ENCODE results near the gene KCNK3. TPM values are rescaled to one million over a fixed set of nuclear protein-coding genes. Genes with fewer than 3 reads are reported as not detected.

KCNK3 gene
- total and polyA plus RNA-seq, 7 experiments from 2014 or later = not detected

DNA sequence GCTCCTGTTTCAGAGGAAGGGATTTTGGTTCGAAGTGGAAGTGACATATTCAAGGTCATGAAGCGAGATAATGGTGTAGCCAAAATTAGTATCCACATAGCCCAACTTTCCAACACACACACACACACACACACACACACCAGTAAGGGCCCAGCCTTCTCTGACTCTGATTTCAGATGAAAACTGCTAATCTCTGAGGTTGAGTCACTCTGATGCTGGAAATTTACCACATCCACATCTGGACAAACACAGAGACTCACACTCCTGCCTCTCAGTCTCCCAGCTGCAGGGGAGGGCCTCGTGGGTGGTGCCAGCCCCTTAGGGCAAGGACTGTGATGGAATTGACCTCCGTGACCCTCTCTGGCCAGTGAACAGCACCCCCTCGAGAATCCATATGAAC is 42.6 kb downstream of the KCNK3 start:
- Mint-ChIP-seq H3K27me3 (peaks cover 0 to 13% (median 4%) of the 10 kb centered on the region in 5 donors), H3K36me3 (no peaks in the 10 kb centered on the region), H3K4me1 (no peaks in the 10 kb centered on the region), H3K4me3 (no peak overlapping the region), H3K9me3 (peaks cover 0 to 1% (median 0%) of the 10 kb centered on the region in 11 donors), H3K27ac (peak overlapping the region in 1 of 9 donors; percentile 9)
- H3K9me3 ChIP-seq (ENCODE audit: control insufficient read depth in 2 of 3, low read length in 3 of 3) = no peaks in the 10 kb centered on the region
- H3K36me3 ChIP-seq (ENCODE audit: control insufficient read depth in 2 of 3, insufficient read depth in 3 of 3, low read length in 3 of 3) = no peaks in the 10 kb centered on the region
- ChIA-PET POLR2A (no interaction called here), CTCF (no interaction called here)
- H3K4me1 ChIP-seq (ENCODE audit: control insufficient read depth in 2 of 2, insufficient read depth in 2 of 2, low read length in 2 of 2) = no peaks in the 10 kb centered on the region
- no peak overlapping the region for H3K4me3 ChIP-seq (ENCODE audit: low read length)
- no peak for ATAC-seq
- no peaks in the 10 kb centered on the region for H3K27me3 ChIP-seq (ENCODE audit: control insufficient read depth in 2 of 2, insufficient read depth in 2 of 2, low read length in 2 of 2)
- H3K27ac ChIP-seq (ENCODE audit: low read depth, low read length) = no peak overlapping the region
- intact Hi-C loops (cut with micrococcal nuclease) = no loop called here
- no peak for DNase-seq

DNA sequence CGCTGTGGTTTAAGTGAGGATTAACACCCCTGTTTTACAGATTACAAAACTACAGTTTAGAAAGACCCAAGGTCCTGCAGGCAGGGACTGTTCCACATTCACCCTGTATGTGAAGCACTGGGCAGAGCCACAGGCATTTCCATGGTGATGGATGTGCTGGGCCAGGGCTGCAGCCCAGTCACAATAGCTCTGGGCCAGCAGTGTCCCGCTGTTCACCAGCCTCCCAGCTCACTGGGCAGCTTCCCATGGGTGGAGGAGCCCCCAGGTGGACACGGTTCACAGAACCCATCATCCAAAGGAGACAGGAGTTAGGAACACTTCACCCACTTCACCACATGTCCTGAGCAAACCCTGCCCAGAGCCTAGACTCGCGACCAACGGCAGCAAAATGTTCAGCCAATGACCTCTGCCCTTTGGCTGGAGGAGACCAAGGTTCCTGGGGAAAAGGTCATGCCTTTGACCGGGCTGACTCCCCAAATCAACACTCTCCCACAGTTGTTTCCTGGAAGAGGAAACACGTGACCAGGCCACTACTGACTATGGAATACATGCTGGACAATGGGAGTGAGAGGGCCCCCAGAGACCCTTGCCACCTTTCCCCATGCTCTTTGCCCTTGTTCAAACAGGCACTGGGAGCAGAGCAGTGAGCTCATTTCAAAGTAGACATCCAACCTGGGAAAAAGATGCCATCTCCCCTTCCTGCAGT is 43.5 kb downstream of the KCNK3 start:
- ChIA-PET POLR2A (no interaction called here), CTCF (no interaction called here)
- no peak overlapping the region for H3K27ac ChIP-seq (ENCODE audit: low read depth, low read length)
- no peak for ATAC-seq
- Mint-ChIP-seq H3K27ac (no peak overlapping the region), H3K9me3 (peaks cover 0 to 1% (median 0%) of the 10 kb centered on the region in 11 donors), H3K36me3 (no peaks in the 10 kb centered on the region), H3K4me1 (peaks cover 0 to 5% (median 4%) of the 10 kb centered on the region in 7 donors), H3K4me3 (no peak overlapping the region), H3K27me3 (peaks cover 0 to 9% (median 5%) of the 10 kb centered on the region in 5 donors)
- H3K4me1 ChIP-seq (ENCODE audit: control insufficient read depth in 2 of 2, insufficient read depth in 2 of 2, low read length in 2 of 2) = no peaks in the 10 kb centered on the region
- H3K36me3 ChIP-seq (ENCODE audit: control insufficient read depth in 2 of 3, insufficient read depth in 3 of 3, low read length in 3 of 3) = no peaks in the 10 kb centered on the region
- DNase-seq = no peak
- H3K9me3 ChIP-seq (ENCODE audit: control insufficient read depth in 2 of 3, low read length in 3 of 3) = no peaks in the 10 kb centered on the region
- intact Hi-C loops (cut with micrococcal nuclease) = no loop called here
- H3K4me3 ChIP-seq (ENCODE audit: low read length) = no peak overlapping the region
- H3K27me3 ChIP-seq (ENCODE audit: control insufficient read depth in 2 of 2, insufficient read depth in 2 of 2, low read length in 2 of 2) = no peaks in the 10 kb centered on the region

DNA sequence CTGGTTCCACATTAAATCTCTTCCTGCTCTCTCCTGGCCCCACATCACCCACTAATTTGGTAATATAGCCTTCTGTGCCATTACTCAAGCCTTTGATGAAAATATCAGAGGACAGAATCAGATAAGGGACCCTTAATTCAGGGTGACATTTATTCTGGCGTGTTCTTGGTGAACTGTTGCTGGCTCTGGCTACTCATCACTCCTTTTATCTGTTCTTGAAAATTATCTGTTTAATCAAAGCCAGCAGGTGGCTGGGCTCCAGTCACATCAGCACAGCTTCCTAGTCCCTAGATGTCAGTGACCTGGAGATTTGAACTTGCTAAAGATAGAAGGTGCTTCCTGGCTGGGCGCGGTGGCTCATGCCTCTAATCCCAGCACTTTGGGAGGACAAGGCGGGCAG is 44.7 kb downstream of the KCNK3 start:
- Histone ChIP-seq H3K27ac (ENCODE audit: low read depth, low read length) (no peak overlapping the region), H3K4me3 (ENCODE audit: low read length) (no peak overlapping the region), H3K9me3 (ENCODE audit: control insufficient read depth in 2 of 3, low read length in 3 of 3) (no peaks in the 10 kb centered on the region), H3K4me1 (ENCODE audit: control insufficient read depth in 2 of 2, insufficient read depth in 2 of 2, low read length in 2 of 2) (no peaks in the 10 kb centered on the region), H3K27me3 (ENCODE audit: control insufficient read depth in 2 of 2, insufficient read depth in 2 of 2, low read length in 2 of 2) (no peaks in the 10 kb centered on the region), H3K36me3 (ENCODE audit: control insufficient read depth in 2 of 3, insufficient read depth in 3 of 3, low read length in 3 of 3) (no peaks in the 10 kb centered on the region)
- intact Hi-C loops (cut with micrococcal nuclease) = no loop called here
- no peak overlapping the region for H3K4me3 Mint-ChIP-seq
- ChIA-PET POLR2A (interaction anchor here (0.6 to 0.7 kb wide), 2 partner anchors 16 to 19 kb away, joined by 3 read pairs; no protein-coding TSS in a partner anchor), CTCF (no interaction called here)
- peaks cover 0 to 1% (median 0%) of the 10 kb centered on the region in 11 donors for H3K9me3 Mint-ChIP-seq
- ATAC-seq (no peak), DNase-seq (no peak)
- H3K4me1 Mint-ChIP-seq = peaks cover 0 to 10% (median 6%) of the 10 kb centered on the region in 7 donors
- H3K27me3 Mint-ChIP-seq = peaks cover 0 to 7% (median 3%) of the 10 kb centered on the region in 5 donors
- no peaks in the 10 kb centered on the region for H3K36me3 Mint-ChIP-seq
- H3K27ac Mint-ChIP-seq = no peak overlapping the region

DNA sequence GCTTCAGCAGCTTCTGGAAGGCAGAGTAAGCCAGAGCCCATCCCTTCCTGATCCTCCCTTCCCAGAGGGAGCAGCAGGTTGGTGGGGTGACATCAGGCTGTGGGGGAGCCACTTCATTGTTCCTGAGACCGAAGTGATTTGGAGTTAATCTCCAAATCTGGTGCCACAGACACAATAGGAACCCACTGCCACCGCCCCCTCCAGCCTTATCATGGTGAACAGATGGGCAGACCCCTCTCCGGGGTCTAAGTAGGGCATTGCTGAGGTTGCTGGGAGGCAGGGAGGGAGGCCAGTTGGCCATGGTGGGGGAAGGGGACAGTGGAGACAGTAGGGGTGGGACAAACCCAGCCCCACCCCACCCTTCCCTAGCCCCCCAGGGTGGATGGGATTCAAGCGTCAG is 46.0 kb downstream of the KCNK3 start:
- no peaks in the 10 kb centered on the region for H3K4me1 ChIP-seq (ENCODE audit: control insufficient read depth in 2 of 2, insufficient read depth in 2 of 2, low read length in 2 of 2)
- ATAC-seq = no peak
- H3K36me3 Mint-ChIP-seq = no peaks in the 10 kb centered on the region
- no peaks in the 10 kb centered on the region for H3K9me3 ChIP-seq (ENCODE audit: control insufficient read depth in 2 of 3, low read length in 3 of 3)
- peaks cover 0 to 5% (median 2%) of the 10 kb centered on the region in 5 donors for H3K27me3 Mint-ChIP-seq
- ChIA-PET CTCF (no interaction called here), POLR2A (no interaction called here)
- H3K9me3 Mint-ChIP-seq = peaks cover 0 to 1% (median 0%) of the 10 kb centered on the region in 11 donors
- intact Hi-C loops (cut with micrococcal nuclease) = no loop called here
- H3K36me3 ChIP-seq (ENCODE audit: control insufficient read depth in 2 of 3, insufficient read depth in 3 of 3, low read length in 3 of 3) = no peaks in the 10 kb centered on the region
- no peak for DNase-seq
- H3K27ac ChIP-seq (ENCODE audit: low read depth, low read length) = no peak overlapping the region
- H3K27ac Mint-ChIP-seq = no peak overlapping the region
- H3K27me3 ChIP-seq (ENCODE audit: control insufficient read depth in 2 of 2, insufficient read depth in 2 of 2, low read length in 2 of 2) = no peaks in the 10 kb centered on the region
- H3K4me3 ChIP-seq (ENCODE audit: low read length) = no peak overlapping the region
- no peak overlapping the region for H3K4me3 Mint-ChIP-seq
- peaks cover 0 to 10% (median 6%) of the 10 kb centered on the region in 7 donors for H3K4me1 Mint-ChIP-seq

DNA sequence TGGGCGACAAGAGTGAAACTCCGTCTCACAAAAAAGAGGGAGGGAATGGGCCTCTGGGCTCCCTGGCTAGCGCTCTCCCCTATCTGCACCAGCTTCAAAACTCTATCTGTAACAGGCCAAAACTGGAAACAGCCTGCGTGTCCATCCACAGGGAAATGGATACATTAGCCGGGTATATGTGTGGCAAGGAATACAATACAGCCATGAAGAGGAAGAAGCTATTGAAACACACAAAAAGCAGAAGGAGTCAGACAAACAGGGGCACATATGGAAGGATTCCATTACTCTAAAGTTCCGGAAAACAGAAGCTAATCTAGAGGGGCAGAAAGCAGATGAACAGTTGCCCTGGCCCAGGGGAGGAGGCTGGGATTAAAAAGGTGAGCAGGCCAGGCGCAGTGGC is 47.0 kb downstream of the KCNK3 start:
- peaks cover 0 to 1% (median 0%) of the 10 kb centered on the region in 11 donors for H3K9me3 Mint-ChIP-seq
- POLR2A ChIA-PET = no interaction called here
- peaks cover 0 to 4% (median 0%) of the 10 kb centered on the region in 5 donors for H3K27me3 Mint-ChIP-seq
- no peaks in the 10 kb centered on the region for H3K36me3 Mint-ChIP-seq
- H3K4me1 ChIP-seq (ENCODE audit: control insufficient read depth in 2 of 2, insufficient read depth in 2 of 2, low read length in 2 of 2) = no peaks in the 10 kb centered on the region
- CTCF ChIA-PET = no interaction called here
- H3K27me3 ChIP-seq (ENCODE audit: control insufficient read depth in 2 of 2, insufficient read depth in 2 of 2, low read length in 2 of 2) = no peaks in the 10 kb centered on the region
- H3K4me3 Mint-ChIP-seq = no peak overlapping the region
- H3K27ac ChIP-seq (ENCODE audit: low read depth, low read length) = no peak overlapping the region
- intact Hi-C loops (cut with micrococcal nuclease) = no loop called here
- no peaks in the 10 kb centered on the region for H3K36me3 ChIP-seq (ENCODE audit: control insufficient read depth in 2 of 3, insufficient read depth in 3 of 3, low read length in 3 of 3)
- H3K4me3 ChIP-seq (ENCODE audit: low read length) = no peak overlapping the region
- no peak for DNase-seq
- no peaks in the 10 kb centered on the region for H3K9me3 ChIP-seq (ENCODE audit: control insufficient read depth in 2 of 3, low read length in 3 of 3)
- H3K27ac Mint-ChIP-seq = no peak overlapping the region
- peaks cover 0 to 10% (median 6%) of the 10 kb centered on the region in 7 donors for H3K4me1 Mint-ChIP-seq
- no peak for ATAC-seq

DNA sequence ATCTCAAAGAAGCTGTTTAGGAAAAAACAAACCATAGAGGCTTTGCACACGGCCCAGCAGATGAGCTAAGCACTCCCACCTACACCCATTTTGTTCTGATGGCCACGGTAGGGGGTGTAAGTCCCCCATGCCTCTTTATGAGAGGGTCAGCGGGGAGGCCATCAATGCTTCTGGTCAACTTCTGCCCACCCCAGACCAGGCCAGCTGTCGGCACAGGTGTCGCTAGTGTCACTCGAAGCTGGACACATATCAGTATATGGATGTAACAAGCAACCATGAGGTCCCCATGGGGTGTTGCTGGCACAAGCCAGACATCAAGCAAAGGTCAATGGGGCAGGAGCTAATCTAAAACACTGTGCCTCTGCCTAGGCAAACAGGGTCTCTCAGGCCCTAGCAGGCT is 47.8 kb downstream of the KCNK3 start:
- ChIA-PET CTCF (no interaction called here), POLR2A (no interaction called here)
- Histone ChIP-seq H3K4me3 (ENCODE audit: low read length) (no peak overlapping the region), H3K27me3 (ENCODE audit: control insufficient read depth in 2 of 2, insufficient read depth in 2 of 2, low read length in 2 of 2) (no peaks in the 10 kb centered on the region), H3K36me3 (ENCODE audit: control insufficient read depth in 2 of 3, insufficient read depth in 3 of 3, low read length in 3 of 3) (no peaks in the 10 kb centered on the region), H3K4me1 (ENCODE audit: control insufficient read depth in 2 of 2, insufficient read depth in 2 of 2, low read length in 2 of 2) (no peaks in the 10 kb centered on the region), H3K9me3 (ENCODE audit: control insufficient read depth in 2 of 3, low read length in 3 of 3) (no peaks in the 10 kb centered on the region), H3K27ac (ENCODE audit: low read depth, low read length) (no peak overlapping the region)
- Mint-ChIP-seq H3K27ac (peak overlapping the region in 1 of 9 donors; percentile 6), H3K4me1 (peaks cover 0 to 10% (median 6%) of the 10 kb centered on the region in 7 donors), H3K9me3 (peaks cover 0 to 1% (median 0%) of the 10 kb centered on the region in 11 donors), H3K36me3 (no peaks in the 10 kb centered on the region), H3K27me3 (peaks cover 0 to 4% (median 0%) of the 10 kb centered on the region in 5 donors), H3K4me3 (no peak overlapping the region)
- DNase-seq (no peak), ATAC-seq (no peak)
- intact Hi-C loops (cut with micrococcal nuclease) = no loop called here

DNA sequence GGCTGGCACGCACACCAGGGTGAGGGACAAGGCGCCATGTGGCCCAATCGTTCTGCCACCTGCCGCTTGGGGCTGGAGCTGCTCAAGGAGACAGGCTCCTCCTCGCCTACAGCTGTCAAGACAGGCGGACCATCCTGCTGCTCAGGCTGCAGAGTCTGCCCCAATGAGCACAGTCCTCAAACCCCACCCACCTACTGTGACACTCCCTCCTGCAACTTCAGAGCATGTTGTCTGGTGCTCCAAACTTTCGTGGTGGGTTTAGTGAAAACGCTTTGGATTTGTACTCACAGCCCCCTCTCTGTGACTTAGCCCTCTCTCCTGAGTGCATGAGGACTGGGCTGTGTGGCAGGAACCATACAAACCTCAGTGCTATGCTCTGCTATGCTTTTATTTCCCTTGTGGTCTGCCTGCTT is 48.4 kb downstream of the KCNK3 start:
- Mint-ChIP-seq H3K36me3 (no peaks in the 10 kb centered on the region), H3K4me3 (peak overlapping the region in 1 of 10 donors; percentile 2), H3K9me3 (peaks cover 0 to 1% (median 0%) of the 10 kb centered on the region in 11 donors), H3K27me3 (peaks cover 0 to 4% (median 0%) of the 10 kb centered on the region in 5 donors), H3K27ac (no peak overlapping the region), H3K4me1 (peaks cover 0 to 10% (median 6%) of the 10 kb centered on the region in 7 donors)
- CTCF ChIA-PET = no interaction called here
- DNase-seq = no peak
- H3K27me3 ChIP-seq (ENCODE audit: control insufficient read depth in 2 of 2, insufficient read depth in 2 of 2, low read length in 2 of 2) = no peaks in the 10 kb centered on the region
- H3K36me3 ChIP-seq (ENCODE audit: control insufficient read depth in 2 of 3, insufficient read depth in 3 of 3, low read length in 3 of 3) = no peaks in the 10 kb centered on the region
- peak; percentile 69 for ATAC-seq
- H3K4me1 ChIP-seq (ENCODE audit: control insufficient read depth in 2 of 2, insufficient read depth in 2 of 2, low read length in 2 of 2) = no peaks in the 10 kb centered on the region
- H3K27ac ChIP-seq (ENCODE audit: low read depth, low read length) = no peak overlapping the region
- H3K4me3 ChIP-seq (ENCODE audit: low read length) = no peak overlapping the region
- POLR2A ChIA-PET = interaction anchor here (0.9 kb wide), 1 partner anchor 23 kb away, joined by 3 read pairs; no protein-coding TSS in a partner anchor
- H3K9me3 ChIP-seq (ENCODE audit: control insufficient read depth in 2 of 3, low read length in 3 of 3) = no peaks in the 10 kb centered on the region
- intact Hi-C loops (cut with micrococcal nuclease) = no loop called here
